Measurements from ENCODE around the gene RUNX3.

- TF ChIP-seq CTCF (IDR thresholded peaks at IDR 0.05) (no peak), EP300 (IDR thresholded peaks at IDR 0.05) (no peak), POLR2A (IDR thresholded peaks at IDR 0.05) (no peak)
Observed at GRCh38 chr1:24905355-24905978, 24.6 kb downstream of the RUNX3 start.
